Measurements from ENCODE around the gene MFNG. TPM values are rescaled to one million over a fixed set of nuclear protein-coding genes. Genes with fewer than 3 reads are reported as not detected.

MFNG gene
- total RNA-seq, 1 donor from 2014 or later = 2.3 TPM

DNA sequence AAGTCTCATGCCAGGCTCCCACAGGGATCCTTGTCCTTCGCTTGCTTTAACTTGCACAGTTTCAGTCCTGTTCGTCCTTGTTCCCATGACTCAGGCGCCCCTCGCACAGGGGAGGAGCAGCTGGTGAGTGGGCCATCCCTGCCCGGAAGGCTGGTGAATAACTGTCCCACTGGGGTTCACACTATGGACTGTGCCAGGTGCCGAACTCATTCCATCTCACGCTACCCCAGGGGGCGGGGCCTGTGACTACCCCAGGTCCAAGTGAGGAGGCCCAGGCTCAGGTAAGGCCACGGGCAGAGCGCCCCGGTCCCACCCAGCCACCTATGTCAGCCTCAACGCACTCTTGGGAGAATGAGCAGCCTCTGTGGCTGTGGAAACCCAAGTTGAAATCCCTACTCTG is 40.2 kb upstream of the MFNG start:
- DNase-seq (ENCODE audit: low spot score) = no peak
- no peak overlapping the region for H3K9ac ChIP-seq
- H3K27ac Mint-ChIP-seq = no peak overlapping the region
- H3K27ac ChIP-seq = no peak overlapping the region
- peaks cover 13% of the 10 kb centered on the region for H3K27me3 Mint-ChIP-seq (ENCODE audit: insufficient read depth, low read depth)
- H3K9me3 Mint-ChIP-seq = no peaks in the 10 kb centered on the region
- H2AFZ ChIP-seq (replicated peaks) = no peak overlapping the region
- no peak overlapping the region for H3K4me3 ChIP-seq
- no peaks in the 10 kb centered on the region for H3F3A ChIP-seq (ENCODE audit: low read depth)
- H3K36me3 Mint-ChIP-seq = no peaks in the 10 kb centered on the region
- H3K79me2 ChIP-seq (ENCODE audit: low read depth) = no peaks in the 10 kb centered on the region
- no peaks in the 10 kb centered on the region for H4K20me1 ChIP-seq (ENCODE audit: low read depth)
- H3K36me3 ChIP-seq = no peaks in the 10 kb centered on the region
- H3K27me3 ChIP-seq = peaks cover 23% of the 10 kb centered on the region
- no peaks in the 10 kb centered on the region for H3K9me3 ChIP-seq (ENCODE audit: low read depth)
- no peaks in the 10 kb centered on the region for H3K4me1 ChIP-seq
- peaks cover 5% of the 10 kb centered on the region for H3K4me1 Mint-ChIP-seq
- H3K4me3 Mint-ChIP-seq = no peak overlapping the region
- no peak for TF ChIP-seq EZH2phosphoT487 (IDR thresholded peaks at IDR 0.05)
- TF ChIP-seq, protein P1, sequence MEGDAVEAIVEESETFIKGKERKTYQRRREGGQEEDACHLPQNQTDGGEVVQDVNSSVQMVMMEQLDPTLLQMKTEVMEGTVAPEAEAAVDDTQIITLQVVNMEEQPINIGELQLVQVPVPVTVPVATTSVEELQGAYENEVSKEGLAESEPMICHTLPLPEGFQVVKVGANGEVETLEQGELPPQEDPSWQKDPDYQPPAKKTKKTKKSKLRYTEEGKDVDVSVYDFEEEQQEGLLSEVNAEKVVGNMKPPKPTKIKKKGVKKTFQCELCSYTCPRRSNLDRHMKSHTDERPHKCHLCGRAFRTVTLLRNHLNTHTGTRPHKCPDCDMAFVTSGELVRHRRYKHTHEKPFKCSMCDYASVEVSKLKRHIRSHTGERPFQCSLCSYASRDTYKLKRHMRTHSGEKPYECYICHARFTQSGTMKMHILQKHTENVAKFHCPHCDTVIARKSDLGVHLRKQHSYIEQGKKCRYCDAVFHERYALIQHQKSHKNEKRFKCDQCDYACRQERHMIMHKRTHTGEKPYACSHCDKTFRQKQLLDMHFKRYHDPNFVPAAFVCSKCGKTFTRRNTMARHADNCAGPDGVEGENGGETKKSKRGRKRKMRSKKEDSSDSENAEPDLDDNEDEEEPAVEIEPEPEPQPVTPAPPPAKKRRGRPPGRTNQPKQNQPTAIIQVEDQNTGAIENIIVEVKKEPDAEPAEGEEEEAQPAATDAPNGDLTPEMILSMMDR (IDR thresholded peaks at IDR 0.05) = no peak
- TF ChIP-seq EZH2 (IDR thresholded peaks at IDR 0.05) = no peak
- no peak overlapping the region for H3K4me2 ChIP-seq

GRCh38 chr22:37525746-37526350 is 39.7 kb upstream of the MFNG start:
- Mint-ChIP-seq H3K27me3 (ENCODE audit: insufficient read depth, low read depth) (peaks cover 14% of the 10 kb centered on the region), H3K9me3 (no peaks in the 10 kb centered on the region), H3K36me3 (no peaks in the 10 kb centered on the region), H3K4me1 (peaks cover 10% of the 10 kb centered on the region), H3K4me3 (no peak overlapping the region), H3K27ac (peak overlapping the region; percentile 37)
- Histone ChIP-seq H3K79me2 (ENCODE audit: low read depth) (no peaks in the 10 kb centered on the region), H3K36me3 (no peaks in the 10 kb centered on the region), H3K4me3 (no peak overlapping the region), H2AFZ (replicated peaks) (no peak overlapping the region), H3K27me3 (peaks cover 28% of the 10 kb centered on the region), H3K9me3 (ENCODE audit: low read depth) (no peaks in the 10 kb centered on the region), H3F3A (ENCODE audit: low read depth) (peaks cover 2% of the 10 kb centered on the region), H3K4me2 (no peak overlapping the region), H3K27ac (no peak overlapping the region), H3K9ac (no peak overlapping the region), H3K4me1 (no peaks in the 10 kb centered on the region), H4K20me1 (ENCODE audit: low read depth) (no peaks in the 10 kb centered on the region)
- TF ChIP-seq, protein P1 (IDR thresholded peaks at IDR 0.05) = no peak
- TF ChIP-seq EZH2phosphoT487 (IDR thresholded peaks at IDR 0.05) = no peak
- TF ChIP-seq EZH2 (IDR thresholded peaks at IDR 0.05) = no peak
- DNase-seq (ENCODE audit: low spot score) = no peak

DNA sequence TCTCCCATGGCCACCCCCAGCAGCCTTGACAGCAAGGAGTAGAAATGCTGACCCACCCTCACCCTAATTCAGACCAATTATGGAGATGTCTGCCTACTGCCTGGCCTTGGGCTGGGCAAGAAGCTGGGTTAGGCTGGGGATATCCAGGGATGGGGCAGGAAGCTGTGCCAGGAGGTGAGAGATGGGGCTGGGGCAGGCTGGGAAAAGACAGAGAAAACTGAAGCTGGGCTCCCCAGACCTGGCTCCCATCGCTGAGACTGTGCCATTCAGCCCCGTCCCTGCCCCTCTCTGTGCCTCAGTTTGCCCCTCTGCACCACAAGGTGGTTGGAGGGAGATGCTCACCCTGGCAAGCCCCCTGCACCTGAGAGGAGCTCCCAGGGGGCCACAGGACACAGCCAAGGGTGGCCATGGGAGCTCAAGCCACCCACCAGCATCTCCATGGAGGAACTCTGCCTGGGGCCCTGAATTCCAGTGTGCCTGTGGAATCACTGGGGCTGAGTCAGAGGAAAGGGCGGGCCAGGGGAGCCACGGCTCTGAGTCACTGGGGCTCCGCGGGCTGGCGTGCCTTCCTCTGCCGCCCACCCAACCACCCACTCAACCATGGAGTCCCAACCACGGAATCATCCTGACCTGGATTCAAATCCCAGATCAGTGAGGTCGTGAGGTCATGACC is 39.0 kb upstream of the MFNG start:
- Histone ChIP-seq H3K27ac (no peak overlapping the region), H3K4me2 (no peak overlapping the region), H3K36me3 (no peaks in the 10 kb centered on the region), H3K9me3 (ENCODE audit: low read depth) (no peaks in the 10 kb centered on the region), H3F3A (ENCODE audit: low read depth) (peaks cover 3% of the 10 kb centered on the region), H3K4me3 (no peak overlapping the region), H3K4me1 (no peaks in the 10 kb centered on the region), H3K9ac (no peak overlapping the region), H4K20me1 (ENCODE audit: low read depth) (no peaks in the 10 kb centered on the region), H3K79me2 (ENCODE audit: low read depth) (no peaks in the 10 kb centered on the region), H2AFZ (replicated peaks) (no peak overlapping the region), H3K27me3 (peaks cover 35% of the 10 kb centered on the region)
- no peaks in the 10 kb centered on the region for H3K9me3 Mint-ChIP-seq
- no peak overlapping the region for H3K27ac Mint-ChIP-seq
- TF ChIP-seq, protein P1 (IDR thresholded peaks at IDR 0.05) = no peak
- TF ChIP-seq EZH2phosphoT487 (IDR thresholded peaks at IDR 0.05) (no peak), EZH2 (IDR thresholded peaks at IDR 0.05) (no peak)
- peaks cover 14% of the 10 kb centered on the region for H3K4me1 Mint-ChIP-seq
- H3K4me3 Mint-ChIP-seq = no peak overlapping the region
- DNase-seq (ENCODE audit: low spot score) = no peak
- peaks cover 18% of the 10 kb centered on the region for H3K27me3 Mint-ChIP-seq (ENCODE audit: insufficient read depth, low read depth)
- H3K36me3 Mint-ChIP-seq = no peaks in the 10 kb centered on the region

All from neural progenitor cell (in vitro differentiated cells).